OCI-LY3 (cell line): Measurements from ENCODE around the gene HS3ST3A1.

Source experiments
- CTCF ChIP-seq: fragments of 200-600, 300-600 bp; sonication (generic); IDR thresholded peaks from 2 replicates; pipeline ENCODE4 v1.5.1; 2014; ENCODE audit warnings: antibody characterized with exemption, low read length, low read depth
- EZH2phosphoT487 ChIP-seq: fragments of 200-600 bp; shearing (Covaris generic); IDR thresholded peaks from 2 replicates; pipeline ENCODE4 v1.6.1; 2018; ENCODE audit warnings: antibody characterized with exemption, mixed run types, low read depth

- TF ChIP-seq EZH2phosphoT487 (no peak), CTCF (no peak)
Measured at GRCh38 chr17:13561606-13562270, 40.0 kb downstream of the HS3ST3A1 start.
